Sigmoid colon (tissue), 4 donors: ENCODE measurements around the gene NT5M.

ENCODE experiments used
- EP300 ChIP-seq, 4 donors: sonication (generic); formaldehyde crosslinking; IDR thresholded peaks; one replicate each; pipeline ENCODE4 v1.6.1; 2017; ENCODE audit warnings: antibody characterized with exemption in 4 of 4
- POLR2AphosphoS5 ChIP-seq, 4 donors: sonication (generic); formaldehyde crosslinking; IDR thresholded peaks; one replicate each; pipeline ENCODE4 v1.6.1; 2017; ENCODE audit warnings: antibody characterized with exemption in 4 of 4
- TF ChIP-seq, protein P1 (sequence below), 4 experiments: fragments of 450-650 bp in 3 of 4; fragments of 200-600 bp in 1 of 4; IDR thresholded peaks; one replicate each; pipeline ENCODE4 v1.5.1; 2016 to 2019; ENCODE audit warnings: antibody characterized with exemption in 4 of 4, mild to moderate bottlenecking in 3 of 4, moderate library complexity in 2 of 4

DNA sequence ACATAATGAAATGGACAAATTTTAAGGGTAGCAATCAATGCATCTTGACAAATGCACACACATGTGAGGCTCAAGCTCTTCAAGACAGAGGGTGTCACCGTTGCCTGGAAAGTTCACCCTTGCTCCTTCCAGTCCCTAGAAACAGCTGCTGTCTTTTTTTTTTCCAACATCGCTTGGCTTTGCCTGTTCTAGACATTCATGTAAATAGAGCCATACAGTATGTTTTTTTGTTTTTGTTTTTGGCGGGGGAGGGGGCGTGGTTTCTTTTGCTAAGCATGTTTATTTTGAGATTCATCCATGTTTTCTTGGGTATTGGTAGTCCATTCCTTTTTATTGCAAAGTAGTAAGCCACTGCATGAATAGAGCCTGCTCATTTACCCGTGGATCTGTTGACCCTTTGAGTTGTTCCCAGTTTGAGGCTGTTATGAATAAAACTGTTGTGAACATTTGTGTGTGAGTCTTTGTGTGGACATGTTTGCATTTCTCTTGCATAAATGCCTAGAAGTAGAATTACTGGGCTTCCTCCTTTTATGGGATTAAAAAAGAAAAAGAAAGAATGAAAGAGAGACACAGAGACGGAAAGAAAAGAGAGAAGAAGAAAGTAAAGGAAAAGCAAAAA lies 78.4 kb downstream of the NT5M start:
- TF ChIP-seq, protein P1, sequence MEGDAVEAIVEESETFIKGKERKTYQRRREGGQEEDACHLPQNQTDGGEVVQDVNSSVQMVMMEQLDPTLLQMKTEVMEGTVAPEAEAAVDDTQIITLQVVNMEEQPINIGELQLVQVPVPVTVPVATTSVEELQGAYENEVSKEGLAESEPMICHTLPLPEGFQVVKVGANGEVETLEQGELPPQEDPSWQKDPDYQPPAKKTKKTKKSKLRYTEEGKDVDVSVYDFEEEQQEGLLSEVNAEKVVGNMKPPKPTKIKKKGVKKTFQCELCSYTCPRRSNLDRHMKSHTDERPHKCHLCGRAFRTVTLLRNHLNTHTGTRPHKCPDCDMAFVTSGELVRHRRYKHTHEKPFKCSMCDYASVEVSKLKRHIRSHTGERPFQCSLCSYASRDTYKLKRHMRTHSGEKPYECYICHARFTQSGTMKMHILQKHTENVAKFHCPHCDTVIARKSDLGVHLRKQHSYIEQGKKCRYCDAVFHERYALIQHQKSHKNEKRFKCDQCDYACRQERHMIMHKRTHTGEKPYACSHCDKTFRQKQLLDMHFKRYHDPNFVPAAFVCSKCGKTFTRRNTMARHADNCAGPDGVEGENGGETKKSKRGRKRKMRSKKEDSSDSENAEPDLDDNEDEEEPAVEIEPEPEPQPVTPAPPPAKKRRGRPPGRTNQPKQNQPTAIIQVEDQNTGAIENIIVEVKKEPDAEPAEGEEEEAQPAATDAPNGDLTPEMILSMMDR (IDR thresholded peaks at IDR 0.05), result no peak
- TF ChIP-seq POLR2AphosphoS5 (IDR thresholded peaks at IDR 0.05) (no peak), EP300 (IDR thresholded peaks at IDR 0.05) (no peak)
